Esophagus squamous epithelium (tissue), 5 donors: ENCODE measurements around the gene GULP1. TPM values are rescaled to one million over a fixed set of nuclear protein-coding genes. Genes with fewer than 3 reads are reported as not detected.

Source experiments
- DNase-seq: peaks from one replicate; lab custom pipeline; 2025; lab: John Stamatoyannopoulos, UW
- H3K27ac ChIP-seq, 4 donors: fragments of 200-600 bp; sonication (generic); one replicate each; pipeline ENCODE4 v1.5.1; 2016 to 2019; ENCODE audit warnings: mild to moderate bottlenecking in 1 of 4
- H3K27me3 ChIP-seq, 4 donors: fragments of 200-600 bp; sonication (generic); 1 replicate in 3 of 4; 2 replicates in 1 of 4; pipeline versions ENCODE4 v1.5.1 to v1.6.0; 2017 to 2021; ENCODE audit warnings: antibody characterized with exemption in 1 of 4
- H3K36me3 ChIP-seq, 3 donors: fragments of 200-600 bp; sonication (generic); one replicate each; pipeline ENCODE4 v1.5.1; 2016 to 2019
- H3K4me1 ChIP-seq, 3 donors: fragments of 200-600 bp; sonication (generic); one replicate each; pipeline ENCODE4 v1.5.1; 2017 to 2019
- H3K4me3 ChIP-seq, 4 donors: fragments of 200-600 bp; sonication (generic); 1 replicate in 3 of 4; 2 replicates in 1 of 4; pipeline ENCODE4 v1.5.1; 2016 to 2019; ENCODE audit warnings: mild to moderate bottlenecking in 2 of 4, moderate library complexity in 1 of 4
- H3K9me3 ChIP-seq, 3 donors: fragments of 200-600 bp; sonication (generic); one replicate each; pipeline ENCODE4 v1.5.1; 2016 to 2019
- CTCF ChIP-seq, 6 experiments: fragments of 450-650 bp in 4 of 6; fragments of 200-600 bp in 2 of 6; sonication (generic) in 2 of 6; IDR thresholded peaks; one replicate each; pipeline ENCODE4 v1.5.1; 2016 to 2019; ENCODE audit warnings: antibody characterized with exemption in 6 of 6, mild to moderate bottlenecking in 4 of 6, moderate library complexity in 4 of 6
- POLR2A ChIP-seq, 4 donors: fragments of 450-650 bp; IDR thresholded peaks; one replicate each; pipeline ENCODE4 v1.6.1; 2017; ENCODE audit warnings: antibody characterized with exemption in 4 of 4, mild to moderate bottlenecking in 4 of 4, moderate library complexity in 3 of 4
- WGBS, 2 donors: methylation state at CpG; one replicate each; pipeline ENCODE4 v1.1.5; 2018; 5-methylcytosine and 5-hydroxymethylcytosine counted together
- intact Hi-C: fragments of 100-400 bp; cut with DNase I; formaldehyde crosslinking; loops from one replicate; pipeline ENCODE4 v1.15.0; 2022
- total RNA-seq, 4 donors: library from RNA; depleted of rRNA; stranded (reverse); fragments of >200 nt; gene quantifications; one replicate each; pipeline ENCODE4 v1.1.0, GENCODE V29; 2016
- donor health status: DM: yes; HTN: yes; CAD: no.

The GULP1 gene
- total RNA-seq, 4 donors from 2014 or later, result 10.4 to 39.3 (median 24.2) TPM

GRCh38 chr2:188588235-188588634, 296.6 kb downstream of the GULP1 start:
- no peak overlapping the region for H3K4me3 ChIP-seq
- DNase-seq, result no peak
- H3K9me3 ChIP-seq, result no peaks in the 10 kb centered on the region
- TF ChIP-seq CTCF (IDR thresholded peaks at IDR 0.05) (no peak), POLR2A (IDR thresholded peaks at IDR 0.05) (no peak)
- H3K27me3 ChIP-seq, result no peaks in the 10 kb centered on the region
- H3K4me1 ChIP-seq, result no peaks in the 10 kb centered on the region
- peaks cover 0 to 13% (median 0%) of the 10 kb centered on the region in 3 donors for H3K36me3 ChIP-seq
- intact Hi-C loops, result no loop called here
- H3K27ac ChIP-seq, result no peak overlapping the region

GRCh38 chr2:188596054-188596453, 304.4 kb downstream of the GULP1 start:
- no peak for TF ChIP-seq POLR2A (IDR thresholded peaks at IDR 0.05)
- no peak for TF ChIP-seq CTCF (IDR thresholded peaks at IDR 0.05)
- Histone ChIP-seq H3K27me3 (no peaks in the 10 kb centered on the region), H3K9me3 (no peaks in the 10 kb centered on the region), H3K27ac (no peak overlapping the region), H3K36me3 (no peaks in the 10 kb centered on the region), H3K4me1 (no peaks in the 10 kb centered on the region), H3K4me3 (no peak overlapping the region)
- 42 to 45% methylated on average over 1 of the region's 1 CpG for WGBS, 2 donors
- DNase-seq, result no peak
- intact Hi-C loops, result no loop called here

DNA sequence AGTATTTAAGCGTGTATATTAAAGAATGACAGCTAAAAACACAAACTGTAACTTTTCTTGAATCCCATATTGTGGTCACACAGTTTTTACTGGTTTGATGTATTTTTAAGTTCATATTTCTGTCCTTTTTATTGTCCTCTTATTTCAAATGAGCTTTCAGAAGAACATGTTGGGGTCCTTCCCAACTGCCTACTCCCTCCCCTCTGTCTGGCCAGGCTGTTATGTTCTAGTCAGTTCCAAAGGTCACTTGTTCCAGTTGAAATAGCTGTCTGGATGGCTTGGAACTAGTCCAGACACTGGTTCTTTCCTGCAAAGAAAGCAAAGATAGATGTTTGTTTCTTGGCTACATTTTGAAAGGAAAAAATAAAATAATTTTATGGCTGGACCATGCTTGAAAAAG, 306.9 kb downstream of the GULP1 start:
- Histone ChIP-seq H3K27ac (peak overlapping the region in 1 of 4 donors; percentile 50), H3K36me3 (no peaks in the 10 kb centered on the region), H3K9me3 (no peaks in the 10 kb centered on the region), H3K27me3 (no peaks in the 10 kb centered on the region), H3K4me1 (no peaks in the 10 kb centered on the region), H3K4me3 (no peak overlapping the region)
- DNase-seq, result no peak
- TF ChIP-seq POLR2A (IDR thresholded peaks at IDR 0.05), result no peak
- TF ChIP-seq CTCF (IDR thresholded peaks at IDR 0.05), result no peak
- intact Hi-C loops, result no loop called here
- WGBS, 2 donors, result 79 to 81% methylated on average over 1 of the region's 1 CpG

GRCh38 chr2:188599140-188599539, 307.5 kb downstream of the GULP1 start:
- no peak overlapping the region for H3K4me3 ChIP-seq
- intact Hi-C loops, result no loop called here
- TF ChIP-seq CTCF (IDR thresholded peaks at IDR 0.05), result no peak
- no peak for TF ChIP-seq POLR2A (IDR thresholded peaks at IDR 0.05)
- no peak overlapping the region for H3K27ac ChIP-seq
- no peaks in the 10 kb centered on the region for H3K36me3 ChIP-seq
- H3K9me3 ChIP-seq, result no peaks in the 10 kb centered on the region
- 56 to 65% methylated on average over 2 of the region's 2 CpGs for WGBS, 2 donors
- no peaks in the 10 kb centered on the region for H3K27me3 ChIP-seq
- DNase-seq, result no peak
- H3K4me1 ChIP-seq, result no peaks in the 10 kb centered on the region

DNA sequence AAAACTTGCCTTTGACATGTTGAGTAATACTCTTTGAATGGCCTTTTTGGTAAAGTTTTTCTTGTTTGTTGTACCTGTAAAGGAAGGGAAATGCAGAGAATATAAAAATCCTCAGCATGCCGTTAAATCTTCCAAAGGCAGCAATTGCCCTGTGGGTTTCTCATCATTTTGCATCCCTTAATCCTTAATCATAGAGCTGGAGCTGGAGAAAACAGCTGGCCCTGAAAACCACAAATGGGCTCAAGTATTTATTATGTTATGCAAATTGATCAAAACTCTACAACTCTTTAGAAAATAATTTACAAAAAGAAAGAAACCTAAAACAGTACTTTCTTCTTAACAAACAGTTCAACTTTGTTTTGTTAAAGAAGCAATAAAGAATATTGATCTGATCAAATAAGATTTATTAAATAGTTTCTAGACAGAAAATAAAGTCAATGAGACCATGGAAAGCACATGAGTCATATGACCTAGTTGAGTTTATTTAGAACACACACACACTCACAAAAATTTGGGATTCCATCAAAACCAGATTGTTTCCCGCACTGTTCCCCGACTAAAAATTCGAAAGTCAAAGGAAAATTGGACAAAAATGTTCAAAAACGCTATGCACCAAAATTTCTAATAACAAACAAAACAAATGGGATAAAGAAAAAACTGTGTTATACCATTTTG, 309.0 kb downstream of the GULP1 start:
- no peaks in the 10 kb centered on the region for H3K36me3 ChIP-seq
- H3K27ac ChIP-seq, result no peak overlapping the region
- H3K9me3 ChIP-seq, result no peaks in the 10 kb centered on the region
- no peaks in the 10 kb centered on the region for H3K4me1 ChIP-seq
- intact Hi-C loops, result no loop called here
- no peak for DNase-seq
- H3K27me3 ChIP-seq, result no peaks in the 10 kb centered on the region
- H3K4me3 ChIP-seq, result no peak overlapping the region
- WGBS, 2 donors, result 78 to 86% methylated on average over 5 of the region's 5 CpGs
- no peak for TF ChIP-seq CTCF (IDR thresholded peaks at IDR 0.05)
- TF ChIP-seq POLR2A (IDR thresholded peaks at IDR 0.05), result no peak
